H9 (cell line): Measurements from ENCODE around the gene FAM227A. TPM values are rescaled to one million over a fixed set of nuclear protein-coding genes. Genes with fewer than 3 reads are reported as not detected.

Source experiments
- DNase-seq: peaks from one replicate; pipeline ENCODE4 v3.0.0-alpha.2; 2017
- H2AFZ ChIP-seq: one replicate; pipeline ENCODE4 v1.6.1; 2013; ENCODE audit warnings: mild to moderate bottlenecking, low read length, control low read depth, moderate library complexity
- H2AK5ac ChIP-seq: 2 replicates; pipeline ENCODE4 v1.6.1; 2013; ENCODE audit warnings: low read length, control low read depth, mixed read lengths; ENCODE audit not compliant: insufficient read length
- H2BK120ac ChIP-seq: one replicate; pipeline ENCODE4 v1.6.1; 2013; ENCODE audit warnings: low read depth, mild to moderate bottlenecking, low read length, control low read depth, inconsistent platforms; ENCODE audit not compliant: poor library complexity, severe bottlenecking
- H2BK12ac ChIP-seq: 2 replicates; pipeline ENCODE4 v1.6.1; 2013; ENCODE audit warnings: low read length, control low read depth, mixed read lengths, low read depth; ENCODE audit not compliant: insufficient read length
- H2BK15ac ChIP-seq: 2 replicates; pipeline ENCODE4 v1.6.1; 2013; ENCODE audit warnings: low read depth, low read length, control low read depth
- H2BK20ac ChIP-seq: one replicate; pipeline ENCODE4 v1.6.1; 2013; ENCODE audit warnings: low read depth, mild to moderate bottlenecking, low read length, control low read depth, inconsistent platforms; ENCODE audit not compliant: poor library complexity, severe bottlenecking
- H2BK5ac ChIP-seq: 2 replicates; pipeline ENCODE4 v1.6.1; 2013; ENCODE audit warnings: low read length, control low read depth, mixed read lengths; ENCODE audit not compliant: insufficient read length
- H3K14ac ChIP-seq: 2 replicates; pipeline ENCODE4 v1.6.1; 2013; ENCODE audit warnings: low read length, control low read depth; ENCODE audit not compliant: insufficient read depth
- H3K18ac ChIP-seq: 2 replicates; pipeline ENCODE4 v1.6.1; 2013; ENCODE audit warnings: low read depth, mild to moderate bottlenecking, mixed read lengths, low read length, control low read depth; ENCODE audit not compliant: insufficient read length
- H3K23ac ChIP-seq: 2 replicates; pipeline ENCODE4 v1.6.1; 2013; ENCODE audit warnings: low read length, control low read depth, mixed read lengths, low read depth; ENCODE audit not compliant: insufficient read length
- H3K23me2 ChIP-seq: 2 replicates; pipeline ENCODE4 v1.6.1; 2013; ENCODE audit warnings: low read depth, mild to moderate bottlenecking, mixed read lengths, low read length, control low read depth; ENCODE audit not compliant: insufficient read length, poor library complexity, severe bottlenecking
- H3K27ac ChIP-seq: 2 replicates; pipeline ENCODE4 v1.5.1; 2013; ENCODE audit warnings: low read length, control low read depth, mixed read lengths, low read depth; ENCODE audit not compliant: insufficient read length
- H3K27me3 ChIP-seq: 2 replicates; pipeline ENCODE4 v1.6.1; 2013; ENCODE audit warnings: low read length, control low read depth, inconsistent platforms; ENCODE audit not compliant: insufficient read depth
- H3K4ac ChIP-seq: 2 replicates; pipeline ENCODE4 v1.6.1; 2013; ENCODE audit warnings: low read depth, mild to moderate bottlenecking, control low read depth, inconsistent platforms, low read length, moderate library complexity
- H3K4me1 ChIP-seq: 2 replicates; pipeline ENCODE4 v1.6.1; 2013; ENCODE audit warnings: low read length, control low read depth, inconsistent platforms; ENCODE audit not compliant: insufficient read depth
- H3K4me2 ChIP-seq: 2 replicates; pipeline ENCODE4 v1.6.1; 2013; ENCODE audit warnings: low read length, control low read depth, mixed read lengths; ENCODE audit not compliant: insufficient read length, insufficient read depth
- H3K56ac ChIP-seq: 2 replicates; pipeline ENCODE4 v1.6.1; 2013; ENCODE audit warnings: low read depth, mild to moderate bottlenecking, mixed read lengths, low read length, control low read depth; ENCODE audit not compliant: insufficient read length
- H3K79me1 ChIP-seq: 2 replicates; pipeline ENCODE4 v1.6.1; 2013; ENCODE audit warnings: low read depth, mild to moderate bottlenecking, moderate library complexity, low read length, control low read depth, inconsistent platforms; ENCODE audit not compliant: insufficient read depth, poor library complexity, severe bottlenecking
- H3K79me2 ChIP-seq: 2 replicates; pipeline ENCODE4 v1.6.1; 2013; ENCODE audit warnings: low read length, control low read depth, inconsistent platforms; ENCODE audit not compliant: insufficient read depth
- H3K9ac ChIP-seq: 2 replicates; pipeline ENCODE4 v1.6.1; 2013; ENCODE audit warnings: low read length, control low read depth, mixed read lengths; ENCODE audit not compliant: insufficient read length; ENCODE audit errors: extremely low read depth
- H3K9me3 ChIP-seq: one replicate; pipeline ENCODE4 v1.6.1; 2013; ENCODE audit warnings: low read depth, low read length, inconsistent platforms; ENCODE audit not compliant: control insufficient read depth
- H3T11ph ChIP-seq: one replicate; pipeline ENCODE4 v1.6.1; 2013; ENCODE audit warnings: mild to moderate bottlenecking, low read length, control low read depth, inconsistent platforms
- H4K20me1 ChIP-seq: one replicate; pipeline ENCODE4 v1.6.1; 2013; ENCODE audit not compliant: control insufficient read depth, insufficient read length, insufficient read depth
- H4K5ac ChIP-seq: 2 replicates; pipeline ENCODE4 v1.6.1; 2013; ENCODE audit warnings: low read depth, mild to moderate bottlenecking, mixed read lengths, low read length, control low read depth; ENCODE audit not compliant: insufficient read length
- H4K8ac ChIP-seq: replicated peaks from 2 replicates; pipeline ENCODE4 v1.6.1; 2013; ENCODE audit warnings: low read length, control low read depth, mixed read lengths, low read depth; ENCODE audit not compliant: insufficient read length
- H4K91ac ChIP-seq: 2 replicates; pipeline ENCODE4 v1.6.1; 2013; ENCODE audit warnings: low read depth, mild to moderate bottlenecking, moderate library complexity, mixed read lengths, low read length, control low read depth; ENCODE audit not compliant: insufficient read length
- H3K27ac Mint-ChIP-seq, 3 experiments: 2 replicates in 2 of 3; 3 replicates in 1 of 3; pipeline ENCODE4 v1.8.0; 2020 to 2021; ENCODE audit warnings: mixed read lengths in 3 of 3, mild to moderate bottlenecking in 1 of 3, moderate library complexity in 1 of 3
- H3K27me3 Mint-ChIP-seq: 2 replicates; pipeline ENCODE4 v1.8.0; 2021; ENCODE audit warnings: low read depth, mild to moderate bottlenecking, moderate library complexity, mixed read lengths
- H3K36me3 Mint-ChIP-seq, 3 experiments: 2 replicates in 2 of 3; 3 replicates in 1 of 3; pipeline ENCODE4 v1.8.0; 2020 to 2021; ENCODE audit warnings: low read depth in 3 of 3, mixed read lengths in 3 of 3; ENCODE audit not compliant: insufficient read depth in 1 of 3
- H3K4me1 Mint-ChIP-seq, 2 experiments: 2 replicates each; pipeline ENCODE4 v1.8.0; 2020; ENCODE audit warnings: mixed read lengths in 2 of 2
- H3K4me3 Mint-ChIP-seq, 2 experiments: 2 replicates in 1 of 2; 3 replicates in 1 of 2; pipeline ENCODE4 v1.8.0; 2020 to 2021; ENCODE audit warnings: mild to moderate bottlenecking in 2 of 2, mixed read lengths in 2 of 2, moderate library complexity in 1 of 2
- H3K9me3 Mint-ChIP-seq, 2 experiments: 2 replicates in 1 of 2; 3 replicates in 1 of 2; pipeline ENCODE4 v1.8.0; 2020; ENCODE audit warnings: mild to moderate bottlenecking in 2 of 2, mixed read lengths in 2 of 2, moderate library complexity in 1 of 2
- WGBS: extraction: QIAGEN DNeasy Blood & Tissue Kit; methylation state at CpG from one replicate; pipeline ENCODE4 v1.1.7; 2013; ENCODE audit warnings: missing lambda C conversion rate, low lambda C conversion rate, mixed read lengths; ENCODE audit not compliant: insufficient read length; ENCODE audit errors: extremely low coverage; 5-methylcytosine and 5-hydroxymethylcytosine counted together
- total RNA-seq: library from RNA; stranded (reverse); gene quantifications from 2 replicates; pipeline ENCODE4 v1.2.1, GENCODE V29; 2021
- TF ChIP-seq, protein P1 (sequence below): fragments of 200-600 bp; sonication (generic); conservative IDR thresholded peaks from 3 replicates; pipeline ENCODE4 v1.8.0; 2021; ENCODE audit warnings: antibody characterized with exemption, mild to moderate bottlenecking

The FAM227A gene
- total RNA-seq, 1 experiment from 2014 or later: 3.6 TPM

GRCh38 chr22:38700270-38700788 is 44.1 kb upstream of the FAM227A start:
- Histone ChIP-seq H3T11ph (no peak overlapping the region), H3K9ac (peak overlapping the region; percentile 79), H2BK20ac (no peak overlapping the region), H3K18ac (peak overlapping the region; percentile 47), H2BK5ac (no peak overlapping the region), H2BK12ac (peak overlapping the region; percentile 40), H2AK5ac (no peak overlapping the region), H3K79me1 (no peaks in the 10 kb centered on the region), H3K23ac (no peak overlapping the region), H4K8ac (no peak overlapping the region), H3K23me2 (peaks cover 15% of the 10 kb centered on the region), H3K79me2 (peaks cover 9% of the 10 kb centered on the region), H4K5ac (no peak overlapping the region), H4K91ac (no peak overlapping the region), H3K4ac (no peak overlapping the region), H3K9me3 (no peaks in the 10 kb centered on the region), H3K27me3 (no peaks in the 10 kb centered on the region), H4K20me1 (no peaks in the 10 kb centered on the region), H3K4me2 (peak overlapping the region; percentile 72), H3K56ac (no peak overlapping the region), H2AFZ (no peak overlapping the region), H3K27ac (no peak overlapping the region), H3K14ac (peak overlapping the region; percentile 89), H2BK15ac (peak overlapping the region; percentile 19; the same call in 1 of the 2 replicates), H2BK120ac (no peak overlapping the region), H3K4me1 (peaks cover 11% of the 10 kb centered on the region)
- Mint-ChIP-seq H3K9me3 (no peaks in the 10 kb centered on the region), H3K27ac (peak overlapping the region in 2 of 3 experiments; percentile 69 to 98; a peak in 3 of 7 replicates), H3K36me3 (peaks cover 3 to 21% (median 3%) of the 10 kb centered on the region in 3 experiments; a peak in 6 of 7 replicates), H3K4me1 (peaks cover 50 to 60% of the 10 kb centered on the region in 2 experiments), H3K27me3 (no peaks in the 10 kb centered on the region; the same call in 1 of the 2 replicates), H3K4me3 (peak overlapping the region; percentile 93 to 99)
- no peak for DNase-seq
- TF ChIP-seq, protein P1, sequence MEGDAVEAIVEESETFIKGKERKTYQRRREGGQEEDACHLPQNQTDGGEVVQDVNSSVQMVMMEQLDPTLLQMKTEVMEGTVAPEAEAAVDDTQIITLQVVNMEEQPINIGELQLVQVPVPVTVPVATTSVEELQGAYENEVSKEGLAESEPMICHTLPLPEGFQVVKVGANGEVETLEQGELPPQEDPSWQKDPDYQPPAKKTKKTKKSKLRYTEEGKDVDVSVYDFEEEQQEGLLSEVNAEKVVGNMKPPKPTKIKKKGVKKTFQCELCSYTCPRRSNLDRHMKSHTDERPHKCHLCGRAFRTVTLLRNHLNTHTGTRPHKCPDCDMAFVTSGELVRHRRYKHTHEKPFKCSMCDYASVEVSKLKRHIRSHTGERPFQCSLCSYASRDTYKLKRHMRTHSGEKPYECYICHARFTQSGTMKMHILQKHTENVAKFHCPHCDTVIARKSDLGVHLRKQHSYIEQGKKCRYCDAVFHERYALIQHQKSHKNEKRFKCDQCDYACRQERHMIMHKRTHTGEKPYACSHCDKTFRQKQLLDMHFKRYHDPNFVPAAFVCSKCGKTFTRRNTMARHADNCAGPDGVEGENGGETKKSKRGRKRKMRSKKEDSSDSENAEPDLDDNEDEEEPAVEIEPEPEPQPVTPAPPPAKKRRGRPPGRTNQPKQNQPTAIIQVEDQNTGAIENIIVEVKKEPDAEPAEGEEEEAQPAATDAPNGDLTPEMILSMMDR: no peak
- WGBS: no CpG with 5 or more reads among the region's 57 CpGs
